B cell (primary cell): Measurements from ENCODE around the gene QSOX1. TPM values are rescaled to one million over a fixed set of nuclear protein-coding genes. Genes with fewer than 3 reads are reported as not detected.

Experiments used
- ATAC-seq: fragments of 200-7000 bp; cut with Tn5 transposase; one replicate; pipeline ENCODE4 v1.10.0; 2021; ENCODE audit warnings: low read depth, mild to moderate bottlenecking, moderate number of reproducible peaks, moderate library complexity
- CTCF ChIA-PET: fragments of 350-600 bp; sonication (Branson Sonifier 250); formaldehyde crosslinking; loops from one replicate; lab custom pipeline; 2021; ENCODE audit warnings: antibody characterized with exemption, inconsistent platforms; lab: Charles Lee
- POLR2A ChIA-PET: fragments of 350-600 bp; sonication (Branson Sonifier 250); formaldehyde crosslinking; loops from one replicate; lab custom pipeline; 2021; ENCODE audit warnings: antibody characterized with exemption; lab: Charles Lee
- DNase-seq: peaks from one replicate; pipeline ENCODE4 v3.0.0; 2013
- H2AFZ ChIP-seq: 2 replicates; pipeline ENCODE4 v1.6.1; 2012; ENCODE audit warnings: mild to moderate bottlenecking, low read depth, low read length; ENCODE audit not compliant: insufficient read depth, poor library complexity, severe bottlenecking
- H3K27ac ChIP-seq, 2 donors: 1 replicate in 1 of 2; 2 replicates in 1 of 2; pipeline ENCODE4 v1.5.1; 2012 to 2013; ENCODE audit warnings: low read length in 2 of 2, mild to moderate bottlenecking in 2 of 2, moderate library complexity in 1 of 2
- H3K27me3 ChIP-seq, 4 experiments: fragments of 200-600 bp in 1 of 4; sonication (generic) in 1 of 4; replicated peaks in 1 of 4; 1 replicate in 2 of 4; 2 replicates in 2 of 4; pipeline versions ENCODE4 v1.6.1 to v1.7.0; 2013 to 2016; ENCODE audit warnings: low read length in 3 of 4, mild to moderate bottlenecking in 2 of 4, mixed read lengths in 1 of 4, moderate library complexity in 1 of 4; ENCODE audit not compliant: insufficient read depth in 4 of 4, control insufficient read depth in 3 of 4; ENCODE audit errors: control extremely low read depth in 1 of 4
- H3K36me3 ChIP-seq, 2 experiments: replicated peaks in 1 of 2; 1 replicate in 1 of 2; 2 replicates in 1 of 2; pipeline versions ENCODE4 v1.6.1 to v1.7.1; 2013; ENCODE audit warnings: low read length in 1 of 2; ENCODE audit not compliant: insufficient read depth in 2 of 2, control insufficient read depth in 1 of 2; ENCODE audit errors: control extremely low read depth in 1 of 2, extremely low read depth in 1 of 2
- H3K4me1 ChIP-seq, 2 donors: fragments of 200-600 bp in 1 of 2; sonication (generic) in 1 of 2; 1 replicate in 1 of 2; 2 replicates in 1 of 2; pipeline versions ENCODE4 v1.5.1 to v1.6.1; 2013 to 2017; ENCODE audit warnings: low read length in 2 of 2; ENCODE audit not compliant: control insufficient read depth in 2 of 2, insufficient read depth in 2 of 2
- H3K4me2 ChIP-seq: replicated peaks from 2 replicates; pipeline ENCODE3; 2012; ENCODE audit warnings: mild to moderate bottlenecking, low read depth, low read length; ENCODE audit not compliant: poor library complexity, severe bottlenecking
- H3K4me3 ChIP-seq, 5 experiments: fragments of 200-600 bp in 1 of 5; sonication (generic) in 1 of 5; 1 replicate in 3 of 5; 2 replicates in 2 of 5; pipeline versions ENCODE4 v1.5.1 to v1.7.0; 2011 to 2016; ENCODE audit warnings: low read length in 4 of 5, mild to moderate bottlenecking in 4 of 5, low read depth in 2 of 5, control low read depth in 1 of 5, moderate library complexity in 1 of 5; ENCODE audit not compliant: insufficient read depth in 1 of 5; ENCODE audit errors: control extremely low read depth in 1 of 5, extremely low read depth in 1 of 5
- H3K79me2 ChIP-seq: fragments of 200-600 bp; sonication (generic); one replicate; pipeline ENCODE4 v1.6.0; 2016; ENCODE audit warnings: low read length; ENCODE audit not compliant: control insufficient read depth, insufficient read depth
- H3K9ac ChIP-seq: fragments of 200-600 bp; sonication (generic); 2 replicates; pipeline ENCODE4 v1.6.1; 2017; ENCODE audit warnings: mild to moderate bottlenecking, low read length, moderate library complexity
- H3K9me3 ChIP-seq, 3 donors: one replicate each; pipeline versions ENCODE4 v1.6.1 to v1.7.1; 2013; ENCODE audit warnings: low read length in 2 of 3; ENCODE audit not compliant: control insufficient read depth in 2 of 3, insufficient read depth in 1 of 3; ENCODE audit errors: control extremely low read depth in 1 of 3
- H4K20me1 ChIP-seq: 2 replicates; pipeline ENCODE4 v1.6.0; 2012; ENCODE audit warnings: mild to moderate bottlenecking, low read length; ENCODE audit not compliant: insufficient read depth, control insufficient read depth, poor library complexity, severe bottlenecking
- H3K27ac Mint-ChIP-seq: one replicate; pipeline ENCODE4 v1.8.0; 2021; ENCODE audit warnings: mixed read lengths
- H3K27me3 Mint-ChIP-seq: one replicate; pipeline ENCODE4 v1.8.0; 2021; ENCODE audit warnings: mixed read lengths
- H3K4me1 Mint-ChIP-seq: one replicate; pipeline ENCODE4 v1.8.0; 2021; ENCODE audit warnings: mixed read lengths
- H3K4me3 Mint-ChIP-seq: one replicate; pipeline ENCODE4 v1.8.0; 2021; ENCODE audit warnings: mixed read lengths
- H3K9me3 Mint-ChIP-seq: one replicate; pipeline ENCODE4 v1.8.0; 2022; ENCODE audit warnings: mixed read lengths; ENCODE audit not compliant: insufficient read depth
- CTCF ChIP-seq: fragments of 200-600 bp; IDR thresholded peaks from one replicate; pipeline ENCODE4 v1.8.0; 2022; ENCODE audit warnings: antibody characterized with exemption, mild to moderate bottlenecking
- EZH2 ChIP-seq: IDR thresholded peaks from 2 replicates; pipeline ENCODE4 v1.6.1; 2012; ENCODE audit warnings: borderline replicate concordance, low read depth, mild to moderate bottlenecking, moderate library complexity, low read length; ENCODE audit not compliant: insufficient read depth, poor library complexity, severe bottlenecking
- WGBS: methylation state at CpG from one replicate; pipeline ENCODE4 v1.1.5; 2013; ENCODE audit warnings: missing lambda C conversion rate; ENCODE audit not compliant: insufficient coverage; 5-methylcytosine and 5-hydroxymethylcytosine counted together
- intact Hi-C: fragments of 100-400 bp; cut with micrococcal nuclease; formaldehyde crosslinking; loops from one replicate; pipeline ENCODE4 v1.10.0; 2022
- polyA plus RNA-seq: library from polyadenylated mRNA; depleted of rRNA; stranded (reverse); fragments of >200 nt; gene quantifications from 2 replicates; pipeline ENCODE4 v1.2.3, GENCODE V29; 2012
- total RNA-seq, 2 donors: library from RNA; stranded (reverse); fragments of 120-200 nt in 1 of 2; gene quantifications; 1 replicate in 1 of 2; 2 replicates in 1 of 2; pipeline versions ENCODE4 v1.2.3 to v1.2.4, GENCODE V29; 2013 to 2022

The QSOX1 gene
- total and polyA plus RNA-seq, 2 donors (not counting 1 experiment from before 2014, with no cell fraction given) = 11.4 to 20.6 TPM

GRCh38 chr1:180188091-180188506 is 33.4 kb downstream of the QSOX1 start:
- H3K9me3 Mint-ChIP-seq = no peaks in the 10 kb centered on the region
- Histone ChIP-seq H3K27me3 (no peaks in the 10 kb centered on the region), H3K36me3 (peaks cover 0 to 16% of the 10 kb centered on the region in 2 experiments), H3K9me3 (no peaks in the 10 kb centered on the region), H2AFZ (no peak overlapping the region), H4K20me1 (no peaks in the 10 kb centered on the region), H3K79me2 (no peaks in the 10 kb centered on the region), H3K4me2 (no peak overlapping the region), H3K4me1 (no peaks in the 10 kb centered on the region), H3K4me3 (no peak overlapping the region), H3K9ac (no peak overlapping the region), H3K27ac (no peak overlapping the region)
- POLR2A ChIA-PET = no interaction called here
- no peak overlapping the region for H3K4me3 Mint-ChIP-seq
- H3K4me1 Mint-ChIP-seq = no peaks in the 10 kb centered on the region
- DNase-seq (no peak), ATAC-seq (no peak)
- intact Hi-C loops = loop anchor here (2.0 kb wide), 1 partner anchor 295 kb away; no protein-coding TSS in a partner anchor
- WGBS = 85% methylated on average over 5 of the region's 8 CpGs
- no peak for TF ChIP-seq EZH2
- TF ChIP-seq CTCF = no peak
- CTCF ChIA-PET = interaction anchor here (1.0 to 4.3 kb wide), 4 partner anchors 10 to 295 kb away, joined by 3 to 34 read pairs (median 6); no protein-coding TSS in a partner anchor
- H3K27me3 Mint-ChIP-seq = no peaks in the 10 kb centered on the region
- H3K27ac Mint-ChIP-seq = no peak overlapping the region

GRCh38 chr1:180188684-180189175 is 34.1 kb downstream of the QSOX1 start:
- WGBS = 100% methylated on average over 5 of the region's 8 CpGs
- H3K4me3 Mint-ChIP-seq = no peak overlapping the region
- POLR2A ChIA-PET = no interaction called here
- H3K27me3 ChIP-seq = no peaks in the 10 kb centered on the region
- H3K27ac ChIP-seq = no peak overlapping the region
- CTCF ChIA-PET = interaction anchor here (1.0 to 4.3 kb wide), 3 partner anchors 10 to 294 kb away, joined by 4 to 34 read pairs (median 7); no protein-coding TSS in a partner anchor
- intact Hi-C loops = loop anchor here (2.0 kb wide), 1 partner anchor 294 kb away; no protein-coding TSS in a partner anchor
- no peaks in the 10 kb centered on the region for H3K9me3 Mint-ChIP-seq
- no peak for DNase-seq
- no peak overlapping the region for H3K9ac ChIP-seq
- H3K4me1 Mint-ChIP-seq = no peaks in the 10 kb centered on the region
- H3K27ac Mint-ChIP-seq = no peak overlapping the region
- no peaks in the 10 kb centered on the region for H3K79me2 ChIP-seq
- no peaks in the 10 kb centered on the region for H3K27me3 Mint-ChIP-seq
- no peak overlapping the region for H3K4me2 ChIP-seq
- H3K4me1 ChIP-seq = no peaks in the 10 kb centered on the region
- peaks cover 0 to 16% of the 10 kb centered on the region in 2 experiments for H3K36me3 ChIP-seq
- H3K4me3 ChIP-seq = no peak overlapping the region
- no peaks in the 10 kb centered on the region for H4K20me1 ChIP-seq
- no peaks in the 10 kb centered on the region for H3K9me3 ChIP-seq
- ATAC-seq = no peak
- TF ChIP-seq EZH2 (no peak), CTCF (no peak)
- H2AFZ ChIP-seq = no peak overlapping the region
